Keratinocyte (primary cell): ENCODE measurements around the gene PAPOLB. TPM values are rescaled to one million over a fixed set of nuclear protein-coding genes. Genes with fewer than 3 reads are reported as not detected.

Source experiments
- DNase-seq: peaks from one replicate; pipeline ENCODE4 v3.0.0-alpha.2; 2011; ENCODE audit warnings: low read depth, missing footprints, low spot score
- FAIRE-seq: peaks from 2 replicates; lab custom pipeline; 2011; peaks lifted over from hg19 to GRCh38; lab: Jason Lieb, UNC
- H2AFZ ChIP-seq: 2 replicates; pipeline ENCODE4 v1.6.0; 2012; ENCODE audit warnings: low read length, control low read depth, inconsistent platforms; ENCODE audit not compliant: control insufficient read depth
- H3K27ac ChIP-seq: 2 replicates; pipeline ENCODE4 v1.5.1; 2011; ENCODE audit warnings: low read length; ENCODE audit not compliant: control insufficient read depth, insufficient read depth
- H3K27me3 ChIP-seq: 3 replicates; pipeline ENCODE4 v1.6.0; 2011; ENCODE audit warnings: low read length; ENCODE audit not compliant: control insufficient read depth, insufficient read depth; ENCODE audit errors: extremely low read depth
- H3K36me3 ChIP-seq, 2 experiments: 2 replicates in 1 of 2; 3 replicates in 1 of 2; pipeline ENCODE4 v1.5.1; 2011; ENCODE audit warnings: low read length in 2 of 2, mild to moderate bottlenecking in 1 of 2; ENCODE audit not compliant: control insufficient read depth in 2 of 2, insufficient read depth in 2 of 2; ENCODE audit errors: extremely low read depth in 1 of 2
- H3K4me1 ChIP-seq: 3 replicates; pipeline ENCODE4 v1.5.1; 2011; ENCODE audit warnings: low read length; ENCODE audit not compliant: control insufficient read depth, insufficient read depth; ENCODE audit errors: extremely low read depth
- H3K4me2 ChIP-seq: 3 replicates; pipeline ENCODE4 v1.6.0; 2011; ENCODE audit warnings: low read depth, low read length; ENCODE audit not compliant: control insufficient read depth, insufficient read depth; ENCODE audit errors: extremely low read depth
- H3K4me3 ChIP-seq, 3 experiments: fragments of 200-600 bp in 1 of 3; sonication (generic) in 1 of 3; 2 replicates in 2 of 3; 3 replicates in 1 of 3; pipeline ENCODE4 v1.5.1; 2011 to 2016; ENCODE audit warnings: low read length in 3 of 3, mild to moderate bottlenecking in 3 of 3, control low read depth in 2 of 3, inconsistent platforms in 1 of 3, low read depth in 1 of 3, mixed read lengths in 1 of 3, mixed run types in 1 of 3, moderate library complexity in 1 of 3; ENCODE audit not compliant: control insufficient read depth in 2 of 3, insufficient read depth in 2 of 3; ENCODE audit errors: extremely low read depth in 1 of 3
- H3K79me2 ChIP-seq: 2 replicates; pipeline ENCODE4 v1.6.0; 2012; ENCODE audit warnings: low read length; ENCODE audit not compliant: control insufficient read depth, insufficient read depth
- H3K9ac ChIP-seq: 3 replicates; pipeline ENCODE4 v1.6.0; 2011; ENCODE audit warnings: low read length; ENCODE audit not compliant: control insufficient read depth, insufficient read depth; ENCODE audit errors: extremely low read depth
- H3K9me1 ChIP-seq: 3 replicates; pipeline ENCODE4 v1.6.0; 2011; ENCODE audit warnings: low read length; ENCODE audit not compliant: control insufficient read depth, insufficient read depth; ENCODE audit errors: extremely low read depth
- H3K9me3 ChIP-seq: 2 replicates; pipeline ENCODE4 v1.5.1; 2012; ENCODE audit warnings: low read depth, low read length; ENCODE audit not compliant: control insufficient read depth
- H4K20me1 ChIP-seq: 3 replicates; pipeline ENCODE4 v1.6.0; 2011; ENCODE audit warnings: low read length; ENCODE audit not compliant: control insufficient read depth, insufficient read depth; ENCODE audit errors: extremely low read depth
- CTCF ChIP-seq, 3 experiments: IDR thresholded peaks in 1 of 3; conservative IDR thresholded peaks in 1 of 3; optimal IDR thresholded peaks in 1 of 3; 2 replicates in 2 of 3; 3 replicates in 1 of 3; pipeline versions ENCODE3 to v1.5.1; 2011; ENCODE audit warnings: low read length in 3 of 3, mild to moderate bottlenecking in 3 of 3, moderate library complexity in 2 of 3, control low read depth in 1 of 3, inconsistent platforms in 1 of 3; ENCODE audit not compliant: insufficient read depth in 2 of 3; ENCODE audit errors: extremely low read depth in 1 of 3
- EZH2 ChIP-seq: IDR thresholded peaks from one replicate; pipeline ENCODE4 v1.6.1; 2012; ENCODE audit warnings: inconsistent platforms, mild to moderate bottlenecking, low read length, moderate library complexity
- dilution Hi-C: fragments of 300-500 bp; cut with MboI; formaldehyde crosslinking; loops from one replicate; pipeline ENCODE4 v1.7.0; 2020; ENCODE audit warnings: low sequenced_read_pairs; ENCODE audit not compliant: extremely low pct_ligation_motif_present
- polyA plus RNA-seq, 5 experiments: library from polyadenylated mRNA; depleted of rRNA in 3 of 5; stranded (reverse) in 3 of 5; stranded (forward) in 1 of 5; unstranded in 1 of 5; fragments of >200 nt; gene quantifications; 1 replicate in 1 of 5; 2 replicates in 3 of 5; 3 replicates in 1 of 5; pipeline versions ENCODE4 v1.2.1 to v1.2.3, GENCODE V29; 2011 to 2012; ENCODE audit warnings: missing spikeins in 2 of 5, low read depth in 1 of 5, low replicate concordance in 1 of 5

PAPOLB gene
- polyA plus RNA-seq, 1 donor (not counting 4 experiments of a cell fraction or from before 2014, with no cell fraction given) = not detected

- TF ChIP-seq EZH2 (no peak), CTCF (optimal IDR thresholded peaks at IDR 0.05 in 1 of 3, IDR thresholded peaks at IDR 0.05 in 1 of 3, conservative IDR thresholded peaks at IDR 0.05 in 1 of 3; ENCODE audit: extremely low read depth in 1 of 3, insufficient read depth in 2 of 3, low read length in 3 of 3) (no peak)
- no peak overlapping the region for H3K27ac ChIP-seq
- no peaks in the 10 kb centered on the region for H3K9me3 ChIP-seq
- no peaks in the 10 kb centered on the region for H4K20me1 ChIP-seq
- no peak overlapping the region for H2AFZ ChIP-seq
- no peak overlapping the region for H3K4me3 ChIP-seq
- no peaks in the 10 kb centered on the region for H3K9me1 ChIP-seq
- peaks cover 2% of the 10 kb centered on the region for H3K27me3 ChIP-seq
- FAIRE-seq = no peak
- dilution Hi-C loops = no loop called here
- no peaks in the 10 kb centered on the region for H3K36me3 ChIP-seq
- no peak overlapping the region for H3K4me2 ChIP-seq
- DNase-seq = no peak
- H3K79me2 ChIP-seq = no peaks in the 10 kb centered on the region
- H3K9ac ChIP-seq = no peak overlapping the region
- no peaks in the 10 kb centered on the region for H3K4me1 ChIP-seq
These were observed 6.7 kb upstream of the PAPOLB start for GRCh38 chr7:4868493-4868892.

DNA sequence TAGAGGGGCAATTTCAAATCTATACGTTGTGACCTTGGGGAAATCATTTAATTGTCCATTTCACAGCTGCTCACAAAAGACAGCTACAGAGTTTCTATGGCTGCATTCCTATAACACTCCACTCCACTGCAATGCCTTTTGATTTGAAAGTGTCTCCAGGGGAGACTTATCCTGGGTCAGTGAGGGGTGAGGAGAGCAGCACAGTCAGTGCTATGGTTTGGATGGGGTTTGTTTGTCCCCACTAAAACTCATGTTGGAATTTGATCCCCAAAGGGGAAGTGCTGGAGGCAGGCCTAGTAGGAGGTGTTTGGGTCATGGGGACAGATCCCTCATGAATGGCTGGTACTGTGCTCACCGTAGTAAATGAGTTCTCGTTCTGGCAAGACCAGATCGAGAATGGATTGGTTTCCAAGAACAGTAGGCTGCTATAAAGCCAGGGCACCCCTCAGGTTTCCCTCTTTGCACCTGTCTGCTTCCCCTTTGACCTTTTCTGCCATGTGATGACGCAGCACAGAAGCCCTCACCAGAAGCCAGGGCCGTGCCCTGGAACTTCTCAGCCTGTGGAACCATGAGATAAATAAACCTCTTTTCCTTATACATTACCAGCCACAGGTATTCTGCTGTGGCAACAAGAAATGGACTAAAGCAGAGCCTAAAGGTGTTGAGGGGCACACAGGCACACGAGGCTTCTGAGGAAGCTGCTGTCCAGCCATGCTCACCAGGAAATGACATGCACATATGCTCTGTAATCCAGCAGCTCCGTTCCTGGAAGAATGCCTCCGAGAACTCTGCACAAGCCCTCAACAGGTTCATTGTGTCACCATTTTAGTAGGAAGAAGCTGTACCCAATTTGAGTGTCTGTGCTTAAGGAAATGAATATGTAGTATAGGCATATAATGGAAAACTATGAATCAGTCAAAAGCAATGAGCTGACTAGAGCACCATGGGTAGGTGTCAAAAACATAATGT, 5.0 kb upstream of the PAPOLB start:
- no peaks in the 10 kb centered on the region for H4K20me1 ChIP-seq
- no peak overlapping the region for H3K27ac ChIP-seq
- dilution Hi-C loops = no loop called here
- no peak overlapping the region for H3K9ac ChIP-seq
- DNase-seq = no peak
- no peak overlapping the region for H2AFZ ChIP-seq
- no peak overlapping the region for H3K4me2 ChIP-seq
- no peaks in the 10 kb centered on the region for H3K4me1 ChIP-seq
- H3K79me2 ChIP-seq = no peaks in the 10 kb centered on the region
- H3K9me1 ChIP-seq = no peaks in the 10 kb centered on the region
- H3K4me3 ChIP-seq = no peak overlapping the region
- no peaks in the 10 kb centered on the region for H3K36me3 ChIP-seq
- FAIRE-seq = no peak
- H3K9me3 ChIP-seq = no peaks in the 10 kb centered on the region
- no peak for TF ChIP-seq EZH2
- TF ChIP-seq CTCF (optimal IDR thresholded peaks at IDR 0.05 in 1 of 3, IDR thresholded peaks at IDR 0.05 in 1 of 3, conservative IDR thresholded peaks at IDR 0.05 in 1 of 3; ENCODE audit: extremely low read depth in 1 of 3, insufficient read depth in 2 of 3, low read length in 3 of 3) = no peak
- H3K27me3 ChIP-seq = peaks cover 9% of the 10 kb centered on the region
